ENCODE measurements around the gene PLOD3. TPM values are rescaled to one million over a fixed set of nuclear protein-coding genes. Genes with fewer than 3 reads are reported as not detected.

PLOD3 gene
- total and polyA plus RNA-seq, 8 donors: 27.2 to 55.7 (median 38.0) TPM

GRCh38 chr7:101241015-101241363, 23.6 kb upstream of the PLOD3 start:
- no peak overlapping the region for H3K4me3 ChIP-seq
- 89 to 93% methylated on average over 12 of the region's 12 CpGs for WGBS, 2 donors
- TF ChIP-seq CTCF (IDR thresholded peaks at IDR 0.05): no peak
- peaks cover 0 to 8% (median 0%) of the 10 kb centered on the region in 3 donors for H3K36me3 ChIP-seq
- DNase-seq: no peak
- H3K9me3 ChIP-seq: no peaks in the 10 kb centered on the region
- no peak for ATAC-seq
- no peak for FAIRE-seq
- H3K4me1 ChIP-seq: peaks cover 0 to 14% (median 8%) of the 10 kb centered on the region in 3 donors
- no peaks in the 10 kb centered on the region for H3K27me3 ChIP-seq
- intact Hi-C loops (cut with DNase I): no loop called here
- no peak overlapping the region for H3K27ac ChIP-seq

- DNase-seq (peak in 1 of 6 donors; percentile 46), ATAC-seq (no peak), FAIRE-seq (no peak)
- Histone ChIP-seq H3K4me1 (peaks cover 0 to 11% (median 2%) of the 10 kb centered on the region in 3 donors), H3K9me3 (no peaks in the 10 kb centered on the region), H3K4me3 (no peak overlapping the region), H3K27me3 (no peaks in the 10 kb centered on the region), H3K36me3 (peaks cover 0 to 8% (median 0%) of the 10 kb centered on the region in 3 donors), H3K27ac (no peak overlapping the region)
- TF ChIP-seq CTCF (IDR thresholded peaks at IDR 0.05): no peak
- 90% methylated on average over 32 of the region's 32 CpGs for WGBS, 2 donors
- intact Hi-C loops (cut with DNase I): no loop called here
Observed at GRCh38 chr7:101240226-101241014, 23.0 kb upstream of the PLOD3 start.

- intact Hi-C loops (cut with DNase I): no loop called here
- no peak for DNase-seq
- no peak overlapping the region for H3K4me3 ChIP-seq
- peaks cover 0 to 8% (median 0%) of the 10 kb centered on the region in 3 donors for H3K36me3 ChIP-seq
- no peaks in the 10 kb centered on the region for H3K27me3 ChIP-seq
- H3K4me1 ChIP-seq: peaks cover 0 to 8% (median 0%) of the 10 kb centered on the region in 3 donors
- FAIRE-seq: no peak
- ATAC-seq: no peak
- peak overlapping the region in 2 of 4 donors; percentile 59 to 62 for H3K27ac ChIP-seq
- no peak for TF ChIP-seq CTCF (IDR thresholded peaks at IDR 0.05)
- 92 to 95% methylated on average over 9 of the region's 9 CpGs for WGBS, 2 donors
- no peaks in the 10 kb centered on the region for H3K9me3 ChIP-seq
Observed at GRCh38 chr7:101239951-101240220, 22.5 kb upstream of the PLOD3 start.

DNA sequence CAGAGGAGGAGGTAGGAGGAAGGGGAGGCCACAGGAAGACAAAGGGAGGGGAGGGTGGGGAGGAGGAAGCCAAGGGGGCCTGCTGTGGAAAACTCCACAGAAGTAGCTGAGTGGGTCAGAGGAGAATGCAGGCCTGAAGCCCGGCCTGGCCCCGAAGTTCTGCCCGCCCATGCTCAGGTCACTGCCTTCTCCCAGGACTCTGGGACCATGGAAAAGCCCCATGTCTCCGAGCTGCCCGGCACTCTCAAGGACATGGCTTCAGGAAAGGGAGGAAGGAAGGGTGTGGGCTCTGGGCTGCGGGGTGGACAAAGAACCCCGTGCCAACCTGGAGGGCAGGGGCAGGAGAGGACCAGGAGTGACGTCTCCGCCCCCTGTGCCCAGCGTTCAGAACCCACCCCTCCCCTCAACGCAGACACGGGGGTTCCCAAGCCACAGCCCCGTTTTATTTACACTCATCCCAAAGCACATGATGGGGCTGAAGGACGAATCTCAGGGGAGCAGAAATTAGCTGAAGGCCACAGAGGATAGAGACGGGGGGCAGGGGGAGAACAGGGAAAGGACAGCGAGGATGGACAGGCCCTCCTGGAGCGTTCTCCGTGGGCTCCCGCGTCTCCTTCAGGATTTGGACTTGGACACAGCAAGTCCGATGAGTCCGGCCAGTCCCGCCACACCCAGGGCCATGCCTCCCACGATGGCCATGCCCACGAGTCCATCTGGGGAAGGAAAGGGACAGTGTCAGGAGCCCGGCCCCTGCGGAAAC, 22.0 kb upstream of the PLOD3 start:
- no peak for ATAC-seq

More for the DNA sequence above, 22.0 kb upstream of the PLOD3 start:
- H3K36me3 ChIP-seq: peaks cover 0 to 8% (median 0%) of the 10 kb centered on the region in 3 donors
- 65 to 66% methylated on average over 21 to 27 of the region's 27 CpGs for WGBS, 2 donors
- H3K27me3 ChIP-seq: no peaks in the 10 kb centered on the region
- no peak overlapping the region for H3K4me3 ChIP-seq
- intact Hi-C loops (cut with DNase I): no loop called here
- no peaks in the 10 kb centered on the region for H3K9me3 ChIP-seq
- TF ChIP-seq CTCF (IDR thresholded peaks at IDR 0.05): no peak
- no peak for FAIRE-seq
- H3K4me1 ChIP-seq: peaks cover 0 to 8% (median 0%) of the 10 kb centered on the region in 3 donors
- peak in 1 of 6 donors; percentile 72 for DNase-seq
- H3K27ac ChIP-seq: peak overlapping the region; percentile 58 to 74 (median 60)
